Choroid plexus epithelial cell (primary cell): ENCODE data around the gene TMEM45A.

ENCODE experiments used
- DNase-seq: peaks from one replicate; pipeline ENCODE4 v3.0.0-alpha.2; 2010; ENCODE audit warnings: low read depth
- H3K4me3 ChIP-seq: 2 replicates; pipeline ENCODE4 v1.5.1; 2011; ENCODE audit warnings: low read depth, mild to moderate bottlenecking, control low read depth, low read length, moderate library complexity
- TF ChIP-seq, protein P1 (sequence below): conservative IDR thresholded peaks from 2 replicates; pipeline ENCODE4 v1.5.1; 2011; ENCODE audit warnings: low read depth, mild to moderate bottlenecking, control low read depth, inconsistent platforms, low read length, moderate library complexity

Gene TMEM45A

DNA sequence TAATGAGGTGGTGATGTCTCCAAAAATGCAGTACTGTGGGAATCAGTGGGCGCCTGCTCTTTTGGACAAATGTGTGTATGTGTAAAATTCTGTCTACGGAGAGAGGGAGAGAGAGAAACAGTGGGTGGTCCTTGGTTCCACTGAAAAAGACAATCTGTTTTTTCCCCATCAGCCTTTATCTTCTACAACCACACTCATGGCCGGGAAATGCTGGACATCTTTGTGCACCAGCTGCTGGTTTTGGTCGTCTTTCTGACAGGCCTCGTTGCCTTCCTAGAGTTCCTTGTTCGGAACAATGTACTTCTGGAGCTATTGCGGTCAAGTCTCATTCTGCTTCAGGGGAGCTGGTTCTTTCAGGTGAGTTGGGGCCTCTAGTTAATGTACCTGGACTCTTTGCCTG, 65.8 kb downstream of the TMEM45A start:
- TF ChIP-seq, protein P1, sequence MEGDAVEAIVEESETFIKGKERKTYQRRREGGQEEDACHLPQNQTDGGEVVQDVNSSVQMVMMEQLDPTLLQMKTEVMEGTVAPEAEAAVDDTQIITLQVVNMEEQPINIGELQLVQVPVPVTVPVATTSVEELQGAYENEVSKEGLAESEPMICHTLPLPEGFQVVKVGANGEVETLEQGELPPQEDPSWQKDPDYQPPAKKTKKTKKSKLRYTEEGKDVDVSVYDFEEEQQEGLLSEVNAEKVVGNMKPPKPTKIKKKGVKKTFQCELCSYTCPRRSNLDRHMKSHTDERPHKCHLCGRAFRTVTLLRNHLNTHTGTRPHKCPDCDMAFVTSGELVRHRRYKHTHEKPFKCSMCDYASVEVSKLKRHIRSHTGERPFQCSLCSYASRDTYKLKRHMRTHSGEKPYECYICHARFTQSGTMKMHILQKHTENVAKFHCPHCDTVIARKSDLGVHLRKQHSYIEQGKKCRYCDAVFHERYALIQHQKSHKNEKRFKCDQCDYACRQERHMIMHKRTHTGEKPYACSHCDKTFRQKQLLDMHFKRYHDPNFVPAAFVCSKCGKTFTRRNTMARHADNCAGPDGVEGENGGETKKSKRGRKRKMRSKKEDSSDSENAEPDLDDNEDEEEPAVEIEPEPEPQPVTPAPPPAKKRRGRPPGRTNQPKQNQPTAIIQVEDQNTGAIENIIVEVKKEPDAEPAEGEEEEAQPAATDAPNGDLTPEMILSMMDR = no peak
- DNase-seq = no peak
- no peak overlapping the region for H3K4me3 ChIP-seq

DNA sequence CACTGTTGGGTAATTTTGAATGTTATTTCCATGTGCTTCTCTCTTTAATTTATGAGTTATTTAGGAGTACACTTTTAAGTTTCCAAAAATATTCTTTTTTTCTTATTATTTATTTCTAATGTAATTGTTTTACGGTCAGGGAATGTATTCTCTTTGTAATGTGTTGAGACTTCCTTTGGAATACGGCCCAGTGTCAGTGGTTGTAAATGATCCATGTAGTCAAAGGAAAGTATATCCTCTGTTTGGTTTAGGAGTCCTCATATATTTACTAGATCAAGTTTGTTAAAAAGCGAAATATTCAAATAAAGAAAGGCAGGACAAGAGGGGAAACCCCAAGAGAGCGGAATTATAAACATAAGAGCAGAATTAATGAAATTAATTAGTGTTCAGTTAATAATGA, 68.0 kb downstream of the TMEM45A start:
- TF ChIP-seq, protein P1 = no peak
- H3K4me3 ChIP-seq = no peak overlapping the region
- DNase-seq = no peak

DNA sequence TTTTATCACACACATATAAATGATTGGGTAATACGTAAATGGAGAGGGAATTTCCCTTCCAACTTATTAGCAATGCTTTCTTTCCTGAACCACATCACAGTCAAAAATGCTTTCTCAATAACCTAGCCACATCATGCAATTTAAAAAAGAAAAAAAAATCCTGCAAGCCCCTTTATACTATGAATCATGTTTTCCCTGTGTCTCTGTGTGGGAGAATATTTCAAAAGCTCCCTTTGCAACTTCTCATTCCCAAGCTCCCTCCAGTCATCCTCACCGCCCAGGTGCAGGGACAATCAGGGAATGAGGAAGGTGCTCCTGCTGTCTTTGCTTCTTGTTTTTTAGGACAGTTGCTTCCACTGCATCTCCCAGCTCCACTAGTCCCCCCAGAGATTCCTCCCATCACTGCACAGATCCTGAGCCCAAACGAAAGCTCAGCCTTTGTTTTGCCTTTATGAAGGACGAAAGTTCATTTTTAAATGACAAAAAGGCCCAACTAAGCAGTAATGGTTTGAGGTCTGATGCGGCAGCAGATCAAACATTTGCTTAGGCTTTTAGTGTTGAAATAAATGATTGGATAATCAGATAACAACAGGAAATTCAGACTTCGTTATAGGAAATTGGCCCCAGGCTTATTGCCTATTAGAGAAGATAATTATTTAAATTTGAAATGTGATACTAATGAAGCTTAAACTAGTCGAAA, 69.2 kb downstream of the TMEM45A start:
- no peak overlapping the region for H3K4me3 ChIP-seq
- peak; percentile 73 for DNase-seq
- TF ChIP-seq, protein P1 = no peak

DNA sequence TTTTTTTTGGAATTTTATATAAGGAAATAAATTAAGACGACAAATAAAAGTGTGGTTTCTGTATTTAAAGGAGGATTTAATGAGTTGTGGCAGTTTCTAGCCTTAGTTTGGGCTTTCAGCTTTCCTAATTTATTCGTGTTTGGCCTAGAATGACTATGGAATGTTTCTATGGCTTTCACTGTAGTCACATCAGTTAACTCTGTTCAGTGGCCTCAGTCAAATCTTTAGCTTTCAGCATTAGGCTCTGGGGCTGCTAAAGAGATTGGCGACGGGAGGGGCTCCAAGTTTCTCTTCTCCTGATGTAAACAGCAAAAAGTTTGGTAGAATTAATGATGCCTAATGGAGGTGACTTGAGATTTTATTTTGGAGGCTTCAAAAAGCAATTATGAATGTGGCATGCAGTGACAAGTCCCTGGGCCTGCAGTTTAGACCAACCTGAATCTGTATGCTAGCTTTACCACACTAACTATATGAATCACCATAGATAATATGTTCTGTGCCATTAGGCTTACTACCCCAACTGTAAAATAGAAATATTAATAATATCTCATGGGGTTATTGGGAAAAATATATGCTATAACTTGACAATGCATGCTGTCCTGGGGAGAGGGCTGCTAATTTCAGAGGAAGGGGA, 69.9 kb downstream of the TMEM45A start:
- no peak overlapping the region for H3K4me3 ChIP-seq
- TF ChIP-seq, protein P1 = no peak
- no peak for DNase-seq

DNA sequence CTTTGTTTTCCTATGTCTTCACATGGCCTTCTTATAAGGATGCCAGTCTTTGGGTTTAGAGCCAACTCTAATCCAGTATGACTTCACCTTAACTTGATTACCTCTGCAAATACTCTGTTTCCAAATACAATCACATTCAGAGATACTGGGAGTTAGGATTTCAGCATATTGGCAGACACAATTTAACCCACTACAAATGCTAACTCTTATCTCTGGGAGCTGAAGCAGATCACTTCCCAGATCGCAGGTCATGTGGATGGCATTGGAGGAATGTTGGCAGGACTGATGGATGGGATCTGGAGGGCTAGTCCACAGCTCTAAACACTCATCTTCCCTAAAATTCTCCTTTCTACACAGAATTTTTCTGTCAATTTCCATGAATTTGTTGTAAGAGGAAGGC, 70.8 kb downstream of the TMEM45A start:
- no peak overlapping the region for H3K4me3 ChIP-seq
- TF ChIP-seq, protein P1 = no peak
- no peak for DNase-seq

DNA sequence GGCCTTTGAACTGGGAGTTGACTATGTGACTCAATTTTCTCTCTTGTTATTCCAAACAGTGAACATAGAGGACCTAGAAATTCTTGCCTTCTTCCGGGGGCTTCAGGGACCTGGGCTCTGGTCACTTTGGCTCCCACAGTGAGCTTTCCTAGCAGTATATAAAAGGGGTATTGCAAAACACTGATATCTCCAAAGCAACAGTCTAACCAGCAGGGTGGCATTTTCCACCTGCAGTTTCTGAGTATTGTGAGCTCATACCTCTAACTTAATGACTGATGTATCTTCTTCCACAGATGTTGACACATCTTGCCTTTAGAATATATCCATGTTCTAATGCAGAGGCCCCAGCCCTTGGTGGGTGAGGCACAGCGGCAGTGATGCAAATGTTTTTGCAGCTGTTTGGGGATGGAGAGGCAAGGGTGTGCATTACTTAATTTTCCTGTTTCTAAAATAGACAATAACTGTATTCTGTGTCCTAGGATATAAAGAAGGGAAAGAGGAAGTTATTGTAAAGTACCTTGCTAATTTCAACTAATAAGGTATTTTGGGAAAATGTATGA, 71.3 kb downstream of the TMEM45A start:
- H3K4me3 ChIP-seq = no peak overlapping the region
- TF ChIP-seq, protein P1 = no peak
- no peak for DNase-seq
